PC-9 (cell line): ENCODE results near the gene ZSCAN20. TPM values are rescaled to one million over a fixed set of nuclear protein-coding genes. Genes with fewer than 3 reads are reported as not detected.

Experiments
- BruUV-seq: library from RNA; stranded (reverse); fragments of 400-500 nt; replicated peaks from 2 replicates; lab custom pipeline; 2021; lab: Mats Ljungman, UMichigan
- CTCF ChIA-PET: fragments of 300-600 bp; sonication (Branson Sonifier 250); formaldehyde crosslinking; loops from one replicate; lab custom pipeline; 2022; ENCODE audit warnings: antibody characterized with exemption; lab: Charles Lee
- POLR2A ChIA-PET: fragments of 300-600 bp; sonication (Branson Sonifier 250); formaldehyde crosslinking; loops from one replicate; lab custom pipeline; 2022; ENCODE audit warnings: antibody characterized with exemption; ENCODE audit not compliant: unreplicated experiment; lab: Charles Lee
- DNase-seq, 2 experiments: peaks; one replicate each; pipeline versions ENCODE4 v3.0.0 to v3.0.0-alpha.2; 2015 to 2022; ENCODE audit warnings: mixed read lengths in 1 of 2
- H2AFZ ChIP-seq: fragments of 200-600 bp; sonication (generic); 2 replicates; pipeline ENCODE4 v1.8.1; 2017; ENCODE audit warnings: antibody characterized with exemption
- H3F3A ChIP-seq: fragments of 200-600 bp; sonication (generic); 2 replicates; pipeline ENCODE4 v1.8.1; 2017; ENCODE audit warnings: antibody characterized with exemption, mild to moderate bottlenecking, low read depth; ENCODE audit not compliant: insufficient read depth
- H3K27ac ChIP-seq: fragments of 200-600 bp; sonication (generic); 2 replicates; pipeline ENCODE4 v1.6.1; 2016; ENCODE audit warnings: mixed run types
- H3K27me3 ChIP-seq: fragments of 200-600 bp; sonication (generic); 2 replicates; pipeline ENCODE4 v1.6.1; 2016; ENCODE audit warnings: low read depth, mixed run types; ENCODE audit not compliant: insufficient read depth
- H3K36me3 ChIP-seq: fragments of 200-600 bp; sonication (generic); 2 replicates; pipeline ENCODE4 v1.6.1; 2016; ENCODE audit warnings: low read depth, mixed run types
- H3K4me1 ChIP-seq: fragments of 200-600 bp; sonication (generic); replicated peaks from 2 replicates; pipeline ENCODE4 v1.6.1; 2016; ENCODE audit warnings: mixed run types; ENCODE audit not compliant: insufficient read depth
- H3K4me2 ChIP-seq: fragments of 200-600 bp; sonication (generic); 2 replicates; pipeline ENCODE4 v1.6.1; 2017; ENCODE audit warnings: mixed run types
- H3K4me3 ChIP-seq: fragments of 200-600 bp; sonication (generic); 2 replicates; pipeline ENCODE4 v1.6.1; 2016; ENCODE audit warnings: mixed run types
- H3K79me2 ChIP-seq: fragments of 200-600 bp; sonication (generic); 2 replicates; pipeline ENCODE4 v1.6.1; 2017; ENCODE audit warnings: low read depth, mixed run types
- H3K9me2 ChIP-seq: fragments of 200-600 bp; sonication (generic); 2 replicates; pipeline ENCODE4 v1.8.1; 2017; ENCODE audit warnings: mild to moderate bottlenecking; ENCODE audit not compliant: insufficient read depth
- H3K9me3 ChIP-seq: fragments of 200-600 bp; sonication (generic); 2 replicates; pipeline ENCODE4 v1.8.1; 2016; ENCODE audit warnings: low read depth; ENCODE audit not compliant: insufficient read depth
- H4K20me1 ChIP-seq: fragments of 200-600 bp; sonication (generic); 2 replicates; pipeline ENCODE4 v1.8.1; 2017; ENCODE audit not compliant: insufficient read depth
- CTCF ChIP-seq: fragments of 200-600 bp; sonication (generic); conservative IDR thresholded peaks from 2 replicates; pipeline ENCODE4 v1.6.1; 2017; ENCODE audit warnings: mixed run types, antibody characterized with exemption, mild to moderate bottlenecking, moderate library complexity
- EZH2 ChIP-seq: fragments of 200-600 bp; sonication (generic); IDR thresholded peaks from 2 replicates; pipeline ENCODE4 v1.8.0; 2017; ENCODE audit warnings: antibody characterized with exemption, low read depth
- intact Hi-C: fragments of 100-400 bp; cut with micrococcal nuclease; formaldehyde crosslinking; loops from one replicate; pipeline ENCODE4 v1.10.0; 2022; ENCODE audit not compliant: unreplicated experiment
- total RNA-seq: library from RNA; stranded (reverse); gene quantifications from 2 replicates; pipeline ENCODE4 v1.2.3, GENCODE V29; 2021

Gene ZSCAN20
- total RNA-seq, 1 experiment from 2014 or later, result 6.0 TPM

GRCh38 chr1:33465316-33465715 lies 7.1 kb upstream of the ZSCAN20 start:
- Histone ChIP-seq H3K27ac (no peak overlapping the region), H3F3A (peaks cover 4% of the 10 kb centered on the region; the same call in 1 of the 2 replicates), H3K4me1 (peaks cover 6% of the 10 kb centered on the region), H3K36me3 (no peaks in the 10 kb centered on the region), H3K9me3 (no peaks in the 10 kb centered on the region), H3K27me3 (no peaks in the 10 kb centered on the region), H2AFZ (no peak overlapping the region), H3K4me2 (no peak overlapping the region), H3K79me2 (no peaks in the 10 kb centered on the region), H4K20me1 (no peaks in the 10 kb centered on the region), H3K9me2 (no peaks in the 10 kb centered on the region), H3K4me3 (no peak overlapping the region)
- TF ChIP-seq CTCF (no peak), EZH2 (no peak)
- ChIA-PET POLR2A (no interaction called here), CTCF (no interaction called here)
- no peak for DNase-seq
- intact Hi-C loops, result no loop called here
- no TSS peak for BruUV-seq

- H2AFZ ChIP-seq, result no peak overlapping the region
- no peak overlapping the region for H3K4me2 ChIP-seq
- ChIA-PET POLR2A (no interaction called here), CTCF (no interaction called here)
- TF ChIP-seq CTCF (no peak), EZH2 (no peak)
- H3K27ac ChIP-seq, result no peak overlapping the region
- no peaks in the 10 kb centered on the region for H3F3A ChIP-seq
- H3K4me1 ChIP-seq, result no peaks in the 10 kb centered on the region
- no peaks in the 10 kb centered on the region for H3K27me3 ChIP-seq
- H3K36me3 ChIP-seq, result no peaks in the 10 kb centered on the region
- BruUV-seq, result no TSS peak
- H3K79me2 ChIP-seq, result no peaks in the 10 kb centered on the region
- no peaks in the 10 kb centered on the region for H3K9me2 ChIP-seq
- no peaks in the 10 kb centered on the region for H3K9me3 ChIP-seq
- no peak overlapping the region for H3K4me3 ChIP-seq
- no peaks in the 10 kb centered on the region for H4K20me1 ChIP-seq
- no peak for DNase-seq
- intact Hi-C loops, result no loop called here
Measured at GRCh38 chr1:33466159-33466558, 6.3 kb upstream of the ZSCAN20 start.

DNA sequence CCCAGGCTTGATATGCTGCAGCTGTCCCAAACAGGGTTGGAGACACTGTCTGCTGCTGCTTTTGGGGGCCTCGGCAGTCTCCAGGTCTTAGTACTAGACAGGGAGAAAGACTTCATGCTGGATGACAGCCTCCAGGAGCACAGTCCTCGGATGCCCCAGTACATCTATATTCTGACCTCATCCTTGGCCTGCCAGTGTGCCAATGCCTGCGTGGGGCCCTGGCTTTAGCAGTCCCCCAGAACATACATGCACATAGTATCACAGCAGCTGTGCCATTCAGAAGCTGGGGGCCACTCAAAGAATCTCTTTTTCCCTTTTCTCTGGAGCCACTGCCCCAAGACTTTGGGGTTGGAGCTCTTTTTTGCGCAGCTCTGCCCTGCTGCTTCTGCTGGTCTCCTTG lies 4.4 kb upstream of the ZSCAN20 start:
- H3F3A ChIP-seq, result no peaks in the 10 kb centered on the region
- intact Hi-C loops, result no loop called here
- ChIA-PET POLR2A (no interaction called here), CTCF (interaction anchor here (0.5 to 0.6 kb wide), 2 partner anchors 643 to 696 kb away, joined by 4 to 5 read pairs; no protein-coding TSS in a partner anchor)
- no peaks in the 10 kb centered on the region for H3K9me3 ChIP-seq
- H3K36me3 ChIP-seq, result no peaks in the 10 kb centered on the region
- H3K9me2 ChIP-seq, result no peaks in the 10 kb centered on the region
- H2AFZ ChIP-seq, result no peak overlapping the region
- no peak overlapping the region for H3K27ac ChIP-seq
- BruUV-seq, result no TSS peak
- no peaks in the 10 kb centered on the region for H3K27me3 ChIP-seq
- peaks cover 6% of the 10 kb centered on the region for H3K4me1 ChIP-seq
- TF ChIP-seq CTCF, result no peak
- no peak for TF ChIP-seq EZH2
- no peaks in the 10 kb centered on the region for H4K20me1 ChIP-seq
- no peak for DNase-seq
- peaks cover 2% of the 10 kb centered on the region; the same call in 1 of the 2 replicates for H3K79me2 ChIP-seq
- H3K4me2 ChIP-seq, result no peak overlapping the region
- no peak overlapping the region for H3K4me3 ChIP-seq
